WTC11 (cell line): ENCODE data around the gene EIF1AD. TPM values are rescaled to one million over a fixed set of nuclear protein-coding genes. Genes with fewer than 3 reads are reported as not detected.
"Not testable (repeated sequence)": the region's sequence is repeated elsewhere in the genome, so short reads cannot be mapped to it uniquely, and the experiment has no call there.

ENCODE experiments used
- ATAC-seq: fragments of 200-7000 bp; cut with Tn5 transposase; 2 replicates; pipeline ENCODE4 v1.10.0; 2021; ENCODE audit warnings: mild to moderate bottlenecking, moderate library complexity
- CTCF ChIA-PET: fragments of 300-600 bp; sonication (Branson Sonifier 250); formaldehyde crosslinking; loops from one replicate; lab custom pipeline; 2021; ENCODE audit warnings: antibody characterized with exemption; lab: Charles Lee
- POLR2A ChIA-PET: fragments of 350-600 bp; sonication (Branson Sonifier 250); formaldehyde crosslinking; loops from one replicate; lab custom pipeline; 2021; ENCODE audit warnings: antibody characterized with exemption; lab: Charles Lee
- DNase-seq: peaks from one replicate; pipeline ENCODE4 v3.0.0; 2021; ENCODE audit warnings: low spot score
- H3K27ac Mint-ChIP-seq: 2 replicates; pipeline ENCODE4 v1.8.0; 2021; ENCODE audit warnings: mixed read lengths
- H3K27me3 Mint-ChIP-seq: 2 replicates; pipeline ENCODE4 v1.8.0; 2021; ENCODE audit warnings: low read depth, mild to moderate bottlenecking, moderate library complexity, mixed read lengths
- H3K36me3 Mint-ChIP-seq: 2 replicates; pipeline ENCODE4 v1.8.0; 2021; ENCODE audit warnings: mixed read lengths
- H3K4me1 Mint-ChIP-seq: 2 replicates; pipeline ENCODE4 v1.8.0; 2022; ENCODE audit warnings: mixed read lengths
- H3K4me3 Mint-ChIP-seq: 2 replicates; pipeline ENCODE4 v1.8.0; 2021; ENCODE audit warnings: mild to moderate bottlenecking, moderate library complexity, mixed read lengths
- H3K9me3 Mint-ChIP-seq: 2 replicates; pipeline ENCODE4 v1.8.0; 2021; ENCODE audit warnings: mixed read lengths
- CREM ChIP-seq: sonication (generic); formaldehyde crosslinking; IDR thresholded peaks from 2 replicates; pipeline ENCODE4 v1.8.1; 2022; ENCODE audit warnings: mild to moderate bottlenecking, missing genetic modification reagents, moderate library complexity
- FOXJ3 ChIP-seq: sonication (generic); formaldehyde crosslinking; IDR thresholded peaks from 2 replicates; pipeline ENCODE4 v1.9.0; 2021; ENCODE audit warnings: missing genetic modification reagents, mild to moderate bottlenecking, borderline replicate concordance
- FOXK1 ChIP-seq: sonication (generic); formaldehyde crosslinking; IDR thresholded peaks from 2 replicates; pipeline ENCODE4 v1.8.0; 2022; ENCODE audit warnings: mild to moderate bottlenecking, moderate library complexity, missing genetic modification reagents
- FOXP1 ChIP-seq: sonication (generic); formaldehyde crosslinking; IDR thresholded peaks from 2 replicates; pipeline ENCODE4 v1.8.0; 2022; ENCODE audit warnings: missing genetic modification reagents, mild to moderate bottlenecking, moderate library complexity, borderline replicate concordance
- IRF2 ChIP-seq: sonication (generic); formaldehyde crosslinking; IDR thresholded peaks from 2 replicates; pipeline ENCODE4 v1.8.0; 2022; ENCODE audit warnings: low read depth, missing genetic modification reagents, borderline replicate concordance
- KAT7 ChIP-seq: sonication (generic); formaldehyde crosslinking; IDR thresholded peaks from 2 replicates; pipeline ENCODE4 v1.8.1; 2023; ENCODE audit warnings: missing genetic modification reagents, mild to moderate bottlenecking, borderline replicate concordance
- MXD4 ChIP-seq: fragments of 250-450 bp; sonication (Bioruptor Pico); IDR thresholded peaks from 2 replicates; pipeline ENCODE4 v1.8.0; 2021; ENCODE audit warnings: mild to moderate bottlenecking, moderate library complexity, borderline replicate concordance
- NFE2L1 ChIP-seq: sonication (generic); formaldehyde crosslinking; IDR thresholded peaks from 2 replicates; pipeline ENCODE4 v1.8.1; 2023; ENCODE audit warnings: missing genetic modification reagents
- NR2C2 ChIP-seq: sonication (generic); formaldehyde crosslinking; IDR thresholded peaks from 2 replicates; pipeline ENCODE4 v1.8.0; 2022; ENCODE audit warnings: mild to moderate bottlenecking, missing genetic modification reagents
- PRRX2 ChIP-seq: fragments of 250-450 bp; sonication (Bioruptor Pico); IDR thresholded peaks from 2 replicates; pipeline ENCODE4 v1.8.0; 2021; ENCODE audit warnings: mild to moderate bottlenecking
- RELA ChIP-seq: sonication (generic); formaldehyde crosslinking; IDR thresholded peaks from 2 replicates; pipeline ENCODE4 v1.8.1; 2022; ENCODE audit warnings: missing genetic modification reagents, mild to moderate bottlenecking, borderline replicate concordance
- TEAD1 ChIP-seq: sonication (generic); formaldehyde crosslinking; IDR thresholded peaks from 2 replicates; pipeline ENCODE4 v1.8.0; 2022; ENCODE audit warnings: mild to moderate bottlenecking, missing genetic modification reagents
- TP53 ChIP-seq: sonication (generic); formaldehyde crosslinking; IDR thresholded peaks from 2 replicates; pipeline ENCODE4 v1.8.1; 2023; ENCODE audit warnings: mild to moderate bottlenecking, missing genetic modification reagents
- ZNF219 ChIP-seq: sonication (generic); formaldehyde crosslinking; IDR thresholded peaks from 2 replicates; pipeline ENCODE4 v1.8.0; 2023; ENCODE audit warnings: missing genetic modification reagents, mild to moderate bottlenecking, borderline replicate concordance
- total RNA-seq: library from RNA; stranded (reverse); gene quantifications from 3 replicates; pipeline ENCODE4 v1.2.3, GENCODE V29; 2021
- TF ChIP-seq, protein P1 (sequence below): fragments of 250-450 bp; sonication (Bioruptor Pico); IDR thresholded peaks from 2 replicates; pipeline ENCODE4 v1.9.0; 2021; ENCODE audit warnings: mild to moderate bottlenecking
- TF ChIP-seq, protein P2 (sequence below): sonication (generic); formaldehyde crosslinking; IDR thresholded peaks from 2 replicates; pipeline ENCODE4 v1.8.1; 2023; ENCODE audit warnings: mild to moderate bottlenecking, missing genetic modification reagents, borderline replicate concordance
- TF ChIP-seq, protein P3 (sequence below): sonication (generic); formaldehyde crosslinking; IDR thresholded peaks from 2 replicates; pipeline ENCODE4 v1.8.0; 2022; ENCODE audit warnings: mild to moderate bottlenecking, missing genetic modification reagents
- TF ChIP-seq, protein P4 (sequence below): sonication (generic); formaldehyde crosslinking; IDR thresholded peaks from 2 replicates; pipeline ENCODE4 v1.8.1; 2022; ENCODE audit warnings: low read depth, missing genetic modification reagents, borderline replicate concordance

The EIF1AD gene
- total RNA-seq, 1 experiment from 2014 or later = 37.6 TPM

DNA sequence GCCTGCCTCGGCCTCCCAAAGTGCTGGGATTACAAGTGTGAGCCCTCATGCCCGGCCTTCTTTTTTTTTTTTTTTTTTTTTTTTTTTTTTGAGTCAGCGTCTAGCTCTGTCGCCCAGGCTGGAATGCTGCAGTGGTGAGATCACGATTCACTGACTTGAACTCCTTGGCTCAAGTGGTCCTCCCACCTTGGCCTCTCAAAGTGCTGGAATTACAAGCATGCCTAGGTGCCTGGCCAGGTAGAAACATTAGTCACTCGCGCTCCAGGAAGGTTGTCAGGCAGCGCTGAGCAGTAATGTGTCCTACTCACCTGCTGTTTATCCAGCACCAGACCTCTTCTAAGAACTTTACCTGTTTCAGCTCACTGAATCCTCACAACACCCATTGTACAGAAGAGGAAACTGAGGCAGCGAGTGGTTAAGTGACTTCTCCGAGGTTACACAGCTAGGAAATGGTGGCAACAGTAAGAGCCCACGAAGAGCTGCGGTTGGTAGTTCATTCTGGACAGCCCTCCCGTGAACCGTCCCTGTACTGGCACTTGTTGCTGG is 9.4 kb upstream of the EIF1AD start (continued):
- TF ChIP-seq, protein P1, sequence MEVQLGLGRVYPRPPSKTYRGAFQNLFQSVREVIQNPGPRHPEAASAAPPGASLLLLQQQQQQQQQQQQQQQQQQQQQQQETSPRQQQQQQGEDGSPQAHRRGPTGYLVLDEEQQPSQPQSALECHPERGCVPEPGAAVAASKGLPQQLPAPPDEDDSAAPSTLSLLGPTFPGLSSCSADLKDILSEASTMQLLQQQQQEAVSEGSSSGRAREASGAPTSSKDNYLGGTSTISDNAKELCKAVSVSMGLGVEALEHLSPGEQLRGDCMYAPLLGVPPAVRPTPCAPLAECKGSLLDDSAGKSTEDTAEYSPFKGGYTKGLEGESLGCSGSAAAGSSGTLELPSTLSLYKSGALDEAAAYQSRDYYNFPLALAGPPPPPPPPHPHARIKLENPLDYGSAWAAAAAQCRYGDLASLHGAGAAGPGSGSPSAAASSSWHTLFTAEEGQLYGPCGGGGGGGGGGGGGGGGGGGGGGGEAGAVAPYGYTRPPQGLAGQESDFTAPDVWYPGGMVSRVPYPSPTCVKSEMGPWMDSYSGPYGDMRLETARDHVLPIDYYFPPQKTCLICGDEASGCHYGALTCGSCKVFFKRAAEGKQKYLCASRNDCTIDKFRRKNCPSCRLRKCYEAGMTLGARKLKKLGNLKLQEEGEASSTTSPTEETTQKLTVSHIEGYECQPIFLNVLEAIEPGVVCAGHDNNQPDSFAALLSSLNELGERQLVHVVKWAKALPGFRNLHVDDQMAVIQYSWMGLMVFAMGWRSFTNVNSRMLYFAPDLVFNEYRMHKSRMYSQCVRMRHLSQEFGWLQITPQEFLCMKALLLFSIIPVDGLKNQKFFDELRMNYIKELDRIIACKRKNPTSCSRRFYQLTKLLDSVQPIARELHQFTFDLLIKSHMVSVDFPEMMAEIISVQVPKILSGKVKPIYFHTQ (CRISPR knock-in tag) = no peak
- TF ChIP-seq IRF2 (CRISPR knock-in tag) (no peak), RELA (no peak), MXD4 (CRISPR knock-in tag) (no peak), FOXP1 (CRISPR knock-in tag) (no peak), TP53 (CRISPR knock-in tag) (no peak), NFE2L1 (CRISPR knock-in tag) (no peak), CREM (no peak)

DNA sequence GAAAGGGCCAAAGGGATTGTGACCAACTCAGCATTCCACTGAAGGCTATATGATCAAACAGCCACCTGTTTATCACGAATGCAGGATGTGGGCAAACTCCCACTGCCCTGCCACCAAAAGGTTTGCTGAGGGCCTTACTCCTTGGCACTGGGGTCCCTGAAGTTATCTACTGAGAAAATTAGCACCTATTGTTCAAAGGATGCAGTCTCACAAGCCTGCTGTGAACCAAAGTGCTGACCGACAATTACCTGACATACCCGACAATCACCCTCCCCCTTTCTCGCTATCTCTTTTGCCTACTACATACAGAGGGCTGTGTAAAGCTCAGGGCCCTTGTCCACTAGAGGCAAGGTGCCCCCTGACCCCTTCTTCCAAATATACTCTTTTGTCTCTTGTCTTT is 8.1 kb upstream of the EIF1AD start:
- H3K27me3 Mint-ChIP-seq = peaks cover 22% of the 10 kb centered on the region
- H3K27ac Mint-ChIP-seq, H3K36me3 Mint-ChIP-seq, ATAC-seq, H3K9me3 Mint-ChIP-seq, DNase-seq, H3K4me3 Mint-ChIP-seq, H3K4me1 Mint-ChIP-seq, POLR2A ChIA-PET: not testable (repeated sequence)
- CTCF ChIA-PET = interaction anchor here (0.7 to 2.7 kb wide), 4 partner anchors 12 to 317 kb away, joined by 4 to 12 read pairs (median 4); partner anchors contain the start of gene CCDC85B

DNA sequence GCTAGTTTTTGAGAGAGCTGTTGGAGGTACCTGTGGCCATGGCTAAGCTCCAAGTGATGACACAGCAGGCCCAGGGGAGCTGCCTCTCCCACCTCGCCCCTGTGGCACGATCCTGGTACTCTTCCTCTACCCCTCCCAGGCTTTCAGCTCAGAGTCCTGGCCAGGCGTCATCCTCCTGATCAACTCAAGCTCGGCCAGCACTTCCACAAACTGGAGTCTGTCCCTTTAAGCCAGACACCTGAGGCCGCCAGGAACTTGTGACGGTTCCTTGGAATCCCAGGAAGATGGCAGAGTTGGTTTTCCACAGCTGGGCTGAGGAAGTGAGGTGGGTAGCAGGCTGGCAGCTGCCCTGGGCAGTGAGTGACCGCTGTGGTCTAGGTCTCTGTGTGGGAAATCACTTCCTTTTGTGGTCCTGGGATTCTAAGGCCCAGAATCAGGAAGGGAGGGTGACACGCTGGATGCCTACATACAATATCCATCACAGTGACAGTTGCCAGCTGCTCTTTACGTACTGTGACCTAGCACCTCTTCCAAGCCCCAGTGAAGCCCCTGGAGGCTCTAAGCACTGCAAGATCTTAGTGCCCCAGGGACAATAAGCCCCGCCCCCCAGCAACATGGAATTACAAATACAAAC is 6.6 kb upstream of the EIF1AD start:
- Mint-ChIP-seq H3K9me3 (no peaks in the 10 kb centered on the region), H3K27me3 (peaks cover 22% of the 10 kb centered on the region), H3K4me1 (peaks cover 8% of the 10 kb centered on the region), H3K27ac (no peak overlapping the region), H3K4me3 (no peak overlapping the region), H3K36me3 (peaks cover 8% of the 10 kb centered on the region)
- no peak for ATAC-seq
- no peak for DNase-seq
- TF ChIP-seq IRF2 (CRISPR knock-in tag) = no peak
- no peak for TF ChIP-seq TEAD1
- TF ChIP-seq, protein P2, sequence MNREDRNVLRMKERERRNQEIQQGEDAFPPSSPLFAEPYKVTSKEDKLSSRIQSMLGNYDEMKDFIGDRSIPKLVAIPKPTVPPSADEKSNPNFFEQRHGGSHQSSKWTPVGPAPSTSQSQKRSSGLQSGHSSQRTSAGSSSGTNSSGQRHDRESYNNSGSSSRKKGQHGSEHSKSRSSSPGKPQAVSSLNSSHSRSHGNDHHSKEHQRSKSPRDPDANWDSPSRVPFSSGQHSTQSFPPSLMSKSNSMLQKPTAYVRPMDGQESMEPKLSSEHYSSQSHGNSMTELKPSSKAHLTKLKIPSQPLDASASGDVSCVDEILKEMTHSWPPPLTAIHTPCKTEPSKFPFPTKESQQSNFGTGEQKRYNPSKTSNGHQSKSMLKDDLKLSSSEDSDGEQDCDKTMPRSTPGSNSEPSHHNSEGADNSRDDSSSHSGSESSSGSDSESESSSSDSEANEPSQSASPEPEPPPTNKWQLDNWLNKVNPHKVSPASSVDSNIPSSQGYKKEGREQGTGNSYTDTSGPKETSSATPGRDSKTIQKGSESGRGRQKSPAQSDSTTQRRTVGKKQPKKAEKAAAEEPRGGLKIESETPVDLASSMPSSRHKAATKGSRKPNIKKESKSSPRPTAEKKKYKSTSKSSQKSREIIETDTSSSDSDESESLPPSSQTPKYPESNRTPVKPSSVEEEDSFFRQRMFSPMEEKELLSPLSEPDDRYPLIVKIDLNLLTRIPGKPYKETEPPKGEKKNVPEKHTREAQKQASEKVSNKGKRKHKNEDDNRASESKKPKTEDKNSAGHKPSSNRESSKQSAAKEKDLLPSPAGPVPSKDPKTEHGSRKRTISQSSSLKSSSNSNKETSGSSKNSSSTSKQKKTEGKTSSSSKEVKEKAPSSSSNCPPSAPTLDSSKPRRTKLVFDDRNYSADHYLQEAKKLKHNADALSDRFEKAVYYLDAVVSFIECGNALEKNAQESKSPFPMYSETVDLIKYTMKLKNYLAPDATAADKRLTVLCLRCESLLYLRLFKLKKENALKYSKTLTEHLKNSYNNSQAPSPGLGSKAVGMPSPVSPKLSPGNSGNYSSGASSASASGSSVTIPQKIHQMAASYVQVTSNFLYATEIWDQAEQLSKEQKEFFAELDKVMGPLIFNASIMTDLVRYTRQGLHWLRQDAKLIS = no peak
- TF ChIP-seq PRRX2 = no peak
- TF ChIP-seq FOXK1 (CRISPR knock-in tag) = no peak
- TF ChIP-seq KAT7 (CRISPR knock-in tag) = no peak
- no peak for TF ChIP-seq NR2C2 (CRISPR knock-in tag)
- TF ChIP-seq, protein P3, sequence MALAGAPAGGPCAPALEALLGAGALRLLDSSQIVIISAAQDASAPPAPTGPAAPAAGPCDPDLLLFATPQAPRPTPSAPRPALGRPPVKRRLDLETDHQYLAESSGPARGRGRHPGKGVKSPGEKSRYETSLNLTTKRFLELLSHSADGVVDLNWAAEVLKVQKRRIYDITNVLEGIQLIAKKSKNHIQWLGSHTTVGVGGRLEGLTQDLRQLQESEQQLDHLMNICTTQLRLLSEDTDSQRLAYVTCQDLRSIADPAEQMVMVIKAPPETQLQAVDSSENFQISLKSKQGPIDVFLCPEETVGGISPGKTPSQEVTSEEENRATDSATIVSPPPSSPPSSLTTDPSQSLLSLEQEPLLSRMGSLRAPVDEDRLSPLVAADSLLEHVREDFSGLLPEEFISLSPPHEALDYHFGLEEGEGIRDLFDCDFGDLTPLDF (CRISPR knock-in tag) = no peak
- no peak for TF ChIP-seq ZNF219 (CRISPR knock-in tag)
- no peak for TF ChIP-seq FOXJ3 (CRISPR knock-in tag)
- no peak for TF ChIP-seq TP53 (CRISPR knock-in tag)
- TF ChIP-seq, protein P4, sequence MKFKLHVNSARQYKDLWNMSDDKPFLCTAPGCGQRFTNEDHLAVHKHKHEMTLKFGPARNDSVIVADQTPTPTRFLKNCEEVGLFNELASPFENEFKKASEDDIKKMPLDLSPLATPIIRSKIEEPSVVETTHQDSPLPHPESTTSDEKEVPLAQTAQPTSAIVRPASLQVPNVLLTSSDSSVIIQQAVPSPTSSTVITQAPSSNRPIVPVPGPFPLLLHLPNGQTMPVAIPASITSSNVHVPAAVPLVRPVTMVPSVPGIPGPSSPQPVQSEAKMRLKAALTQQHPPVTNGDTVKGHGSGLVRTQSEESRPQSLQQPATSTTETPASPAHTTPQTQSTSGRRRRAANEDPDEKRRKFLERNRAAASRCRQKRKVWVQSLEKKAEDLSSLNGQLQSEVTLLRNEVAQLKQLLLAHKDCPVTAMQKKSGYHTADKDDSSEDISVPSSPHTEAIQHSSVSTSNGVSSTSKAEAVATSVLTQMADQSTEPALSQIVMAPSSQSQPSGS (CRISPR knock-in tag) = no peak
- ChIA-PET CTCF (interaction anchor here (0.7 to 2.7 kb wide), 8 partner anchors 14 to 274 kb away, joined by 3 to 12 read pairs (median 3); no protein-coding TSS in a partner anchor), POLR2A (interaction anchor here (1.2 kb wide), 1 partner anchor 43 kb away, joined by 3 read pairs; no protein-coding TSS in a partner anchor)
